Right lobe of liver (tissue), 6 donors: ENCODE data around the gene KRTAP12-4. TPM values are rescaled to one million over a fixed set of nuclear protein-coding genes. Genes with fewer than 3 reads are reported as not detected.
"Not testable (repeated sequence)": the region's sequence is repeated elsewhere in the genome, so short reads cannot be mapped to it uniquely, and the experiment has no call there.

Experiments used
- ATAC-seq, 4 donors: fragments of 200-7000 bp; cut with Tn5 transposase; one replicate each; pipeline ENCODE4 v1.9.1; 2020; ENCODE audit warnings: mild to moderate bottlenecking in 4 of 4, moderate library complexity in 4 of 4
- DNase-seq, 3 donors: peaks; one replicate each; pipeline ENCODE4 v3.0.0-alpha.2; 2020
- H3K27ac ChIP-seq, 3 donors: fragments of 200-600 bp; one replicate each; pipeline ENCODE4 v1.8.0; 2022
- H3K27me3 ChIP-seq, 2 donors: fragments of 200-600 bp; one replicate each; pipeline ENCODE4 v1.8.0; 2022
- H3K36me3 ChIP-seq, 4 donors: fragments of 200-600 bp; sonication (generic) in 1 of 4; one replicate each; pipeline versions ENCODE4 v1.5.1 to v1.8.0; 2017 to 2022; ENCODE audit warnings: control low read depth in 1 of 4
- H3K4me1 ChIP-seq, 4 donors: fragments of 200-600 bp; sonication (generic) in 1 of 4; one replicate each; pipeline versions ENCODE4 v1.5.1 to v1.8.0; 2017 to 2022; ENCODE audit warnings: control low read depth in 1 of 4
- H3K4me3 ChIP-seq, 3 donors: fragments of 200-600 bp; one replicate each; pipeline ENCODE4 v1.8.0; 2022
- H3K9me3 ChIP-seq, 4 donors: fragments of 200-600 bp; sonication (generic) in 1 of 4; one replicate each; pipeline versions ENCODE4 v1.5.1 to v1.8.0; 2017 to 2022; ENCODE audit warnings: control low read depth in 1 of 4
- POLR2A ChIP-seq: fragments of 450-650 bp; IDR thresholded peaks from one replicate; pipeline ENCODE4 v1.6.1; 2017; ENCODE audit warnings: antibody characterized with exemption, mild to moderate bottlenecking
- WGBS: methylation state at CpG from one replicate; pipeline ENCODE4 v1.1.6; 2018; ENCODE audit warnings: low coverage, low lambda C conversion rate; ENCODE audit not compliant: insufficient coverage; ENCODE audit errors: missing lambda C conversion rate; 5-methylcytosine and 5-hydroxymethylcytosine counted together
- intact Hi-C, 2 donors: fragments of 100-400 bp; cut with DNase I; formaldehyde crosslinking; loops; one replicate each; pipeline versions ENCODE4 v1.11.2 to v1.14.1; 2022
- total RNA-seq, 6 experiments: library from RNA; depleted of rRNA in 2 of 6; stranded (reverse); fragments of >200 nt in 2 of 6; fragmentation: NEBNext Ultra II Directional in 3 of 6; extraction: Animal tissue kit (Norgen Biotek cat#: 25700) in 3 of 6; gene quantifications; one replicate each; pipeline versions ENCODE4 v1.1.0 to v1.2.4, GENCODE V29; 2016 to 2023
- TF ChIP-seq, protein P1 (sequence below), 4 donors: fragments of 200-600 bp in 3 of 4; fragments of 450-650 bp in 1 of 4; IDR thresholded peaks; one replicate each; pipeline versions ENCODE4 v1.5.1 to v1.8.0; 2016 to 2022; ENCODE audit warnings: antibody characterized with exemption in 4 of 4, mild to moderate bottlenecking in 2 of 4
- donor health status: DM: no; HTN: yes; CAD: no.
- donor health status: DM: no; HTN: no; CAD: no.
- donor health status: DM: no; HTN: no; CAD: no.
- donor health status: DM: no; HTN: yes; CAD: no.
- donor health status: DM: no; HTN: yes; CAD: no.

KRTAP12-4 gene
- total RNA-seq, 6 experiments from 2014 or later = not detected

DNA sequence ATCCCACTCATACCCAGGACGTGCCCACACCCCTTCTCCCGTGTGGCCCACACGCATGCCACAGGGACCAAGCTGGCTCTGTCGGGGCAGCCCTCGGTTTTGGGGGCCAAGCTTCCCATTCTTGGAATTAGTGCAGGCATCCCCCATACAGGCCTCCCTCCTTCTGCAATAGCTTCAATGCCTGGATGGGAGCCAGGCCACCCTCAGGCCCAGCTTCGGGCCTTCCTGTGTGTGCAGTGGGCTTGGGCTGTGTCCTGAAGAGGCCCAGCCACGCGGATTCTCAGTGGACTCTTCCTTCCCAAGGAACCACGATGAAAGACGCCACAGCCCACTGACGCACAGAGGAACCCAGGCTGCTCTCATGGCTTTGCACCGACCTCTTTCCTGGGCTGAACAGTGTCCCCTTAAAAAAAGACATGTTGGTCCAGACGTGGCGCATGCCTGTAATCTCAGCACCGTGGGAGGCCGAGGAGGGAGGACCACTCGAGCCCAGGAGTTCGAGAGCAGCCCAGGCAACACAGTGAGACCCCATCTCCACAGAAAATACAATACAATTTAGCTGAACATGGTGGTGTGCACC, 4.8 kb downstream of the KRTAP12-4 start:
- TF ChIP-seq, protein P1, sequence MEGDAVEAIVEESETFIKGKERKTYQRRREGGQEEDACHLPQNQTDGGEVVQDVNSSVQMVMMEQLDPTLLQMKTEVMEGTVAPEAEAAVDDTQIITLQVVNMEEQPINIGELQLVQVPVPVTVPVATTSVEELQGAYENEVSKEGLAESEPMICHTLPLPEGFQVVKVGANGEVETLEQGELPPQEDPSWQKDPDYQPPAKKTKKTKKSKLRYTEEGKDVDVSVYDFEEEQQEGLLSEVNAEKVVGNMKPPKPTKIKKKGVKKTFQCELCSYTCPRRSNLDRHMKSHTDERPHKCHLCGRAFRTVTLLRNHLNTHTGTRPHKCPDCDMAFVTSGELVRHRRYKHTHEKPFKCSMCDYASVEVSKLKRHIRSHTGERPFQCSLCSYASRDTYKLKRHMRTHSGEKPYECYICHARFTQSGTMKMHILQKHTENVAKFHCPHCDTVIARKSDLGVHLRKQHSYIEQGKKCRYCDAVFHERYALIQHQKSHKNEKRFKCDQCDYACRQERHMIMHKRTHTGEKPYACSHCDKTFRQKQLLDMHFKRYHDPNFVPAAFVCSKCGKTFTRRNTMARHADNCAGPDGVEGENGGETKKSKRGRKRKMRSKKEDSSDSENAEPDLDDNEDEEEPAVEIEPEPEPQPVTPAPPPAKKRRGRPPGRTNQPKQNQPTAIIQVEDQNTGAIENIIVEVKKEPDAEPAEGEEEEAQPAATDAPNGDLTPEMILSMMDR (IDR thresholded peaks at IDR 0.05) = no peak
- no peak for TF ChIP-seq POLR2A
- ATAC-seq = no peak
- Histone ChIP-seq H3K4me3 (no peak overlapping the region), H3K9me3 (peaks cover 0 to 5% (median 0%) of the 10 kb centered on the region in 4 donors), H3K4me1 (no peaks in the 10 kb centered on the region), H3K27me3 (no peaks in the 10 kb centered on the region), H3K36me3 (no peaks in the 10 kb centered on the region), H3K27ac (no peak overlapping the region)
- 86% methylated on average over 10 of the region's 18 CpGs for WGBS
- intact Hi-C loops = no loop called here
- no peak for DNase-seq

DNA sequence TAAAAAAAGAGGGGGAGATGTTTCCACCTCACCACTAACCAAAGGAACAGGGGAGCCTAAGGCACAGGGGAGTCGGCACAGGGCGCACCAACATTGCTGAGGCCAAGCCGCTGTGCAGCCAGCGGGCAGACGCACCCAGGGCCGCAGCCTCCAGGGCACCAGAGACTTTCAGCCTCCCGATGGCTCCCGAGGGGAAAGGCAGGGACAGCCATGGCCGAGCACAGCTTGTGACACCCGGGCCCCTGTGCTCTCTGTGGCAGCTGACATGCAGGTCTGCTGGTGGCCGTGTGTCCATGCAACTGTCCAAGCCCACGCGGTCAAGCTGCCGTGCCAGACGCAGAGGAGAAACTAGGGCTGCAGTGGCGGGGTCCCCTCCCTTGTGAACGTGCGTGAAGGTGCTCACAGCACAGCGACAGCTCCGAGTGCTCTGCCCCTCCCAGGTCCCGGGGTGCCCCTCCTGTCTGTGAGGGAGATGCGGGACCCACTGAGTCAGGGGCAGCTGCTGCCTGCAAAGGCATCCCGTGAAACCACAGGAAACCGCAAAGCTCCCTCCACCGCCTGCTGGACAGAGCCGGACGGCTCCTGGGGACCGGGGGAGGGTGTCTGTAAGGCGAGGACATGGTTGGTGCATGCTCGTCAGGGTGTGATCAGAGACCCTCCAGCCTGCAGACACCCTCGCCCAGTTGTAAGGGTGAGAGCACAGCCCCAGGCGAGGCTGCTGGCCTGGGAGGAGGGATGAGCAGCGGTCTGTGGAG, 5.7 kb downstream of the KRTAP12-4 start:
- no peaks in the 10 kb centered on the region for H3K4me1 ChIP-seq
- H3K27me3 ChIP-seq = no peaks in the 10 kb centered on the region
- DNase-seq = no peak
- intact Hi-C loops = no loop called here
- peak in 1 of 4 donors; percentile 19 for ATAC-seq
- H3K27ac ChIP-seq = no peak overlapping the region
- peaks cover 0 to 5% (median 2%) of the 10 kb centered on the region in 4 donors for H3K9me3 ChIP-seq
- 64% methylated on average over 3 of the region's 33 CpGs for WGBS
- no peak for TF ChIP-seq POLR2A
- H3K36me3 ChIP-seq = no peaks in the 10 kb centered on the region
- H3K4me3 ChIP-seq = no peak overlapping the region

GRCh38 chr21:44647222-44647552, 7.3 kb downstream of the KRTAP12-4 start:
- TF ChIP-seq, protein P1 (IDR thresholded peaks at IDR 0.05) = no peak
- no peak for TF ChIP-seq POLR2A
- Histone ChIP-seq H3K9me3 (peaks cover 0 to 5% (median 2%) of the 10 kb centered on the region in 4 donors), H3K27me3 (no peaks in the 10 kb centered on the region), H3K4me3 (no peak overlapping the region), H3K27ac (no peak overlapping the region), H3K36me3 (no peaks in the 10 kb centered on the region), H3K4me1 (no peaks in the 10 kb centered on the region)
- WGBS = 54% methylated on average over 6 of the region's 8 CpGs
- DNase-seq (no peak), ATAC-seq (no peak)
- intact Hi-C loops = no loop called here

DNA sequence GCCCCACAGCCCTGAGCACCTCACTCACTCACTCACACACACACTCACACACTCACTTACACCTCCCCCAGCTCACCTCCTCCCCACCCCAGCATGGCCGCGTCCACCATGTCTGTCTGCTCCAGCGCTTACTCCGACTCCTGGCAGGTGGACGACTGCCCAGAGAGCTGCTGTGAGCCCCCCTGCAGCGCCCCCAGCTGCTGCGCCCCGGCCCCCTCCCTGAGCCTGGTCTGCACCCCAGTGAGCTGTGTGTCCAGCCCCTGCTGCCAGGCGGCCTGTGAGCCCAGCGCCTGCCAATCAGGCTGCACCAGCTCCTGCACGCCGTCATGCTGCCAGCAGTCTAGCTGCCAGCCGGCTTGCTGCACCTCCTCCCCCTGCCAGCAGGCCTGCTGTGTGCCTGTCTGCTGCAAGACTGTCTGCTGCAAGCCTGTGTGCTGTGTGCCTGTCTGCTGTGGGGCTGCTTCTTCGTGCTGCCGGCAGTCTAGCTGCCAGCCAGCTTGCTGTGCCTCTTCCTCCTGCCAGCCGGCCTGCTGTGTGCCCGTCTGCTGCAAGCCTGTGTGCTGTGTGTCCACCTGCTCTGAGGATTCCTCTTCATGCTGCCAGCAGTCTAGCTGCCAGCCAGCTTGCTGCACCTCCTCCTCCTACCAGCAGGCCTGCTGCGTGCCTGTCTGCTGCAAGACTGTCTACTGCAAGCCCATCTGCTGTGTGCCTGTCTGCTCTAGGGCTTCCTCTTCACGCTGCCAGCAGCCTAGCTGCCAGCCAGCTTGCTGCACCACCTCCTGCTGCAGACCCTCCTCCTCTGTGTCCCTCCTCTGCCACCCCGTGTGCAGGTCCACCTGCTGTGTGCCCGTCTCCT, 7.9 kb downstream of the KRTAP12-4 start, which contains the start of gene KRTAP10-11:
TSS of gene KRTAP10-11 (plus strand) at position 49 of the 856 bp plus-strand sequence. CDS start at position 94, 45 bp downstream.
- H3K27ac ChIP-seq, H3K36me3 ChIP-seq, intact Hi-C loops, H3K9me3 ChIP-seq, ATAC-seq, H3K27me3 ChIP-seq, H3K4me1 ChIP-seq, H3K4me3 ChIP-seq, DNase-seq: not testable (repeated sequence)
- 61% methylated on average over 5 of the region's 21 CpGs for WGBS

- no peak for TF ChIP-seq POLR2A
- TF ChIP-seq, protein P1 (IDR thresholded peaks at IDR 0.05) = no peak
- Histone ChIP-seq H3K4me1 (no peaks in the 10 kb centered on the region), H3K27me3 (no peaks in the 10 kb centered on the region), H3K27ac (no peak overlapping the region), H3K36me3 (no peaks in the 10 kb centered on the region), H3K4me3 (no peak overlapping the region), H3K9me3 (peaks cover 0 to 5% (median 2%) of the 10 kb centered on the region in 4 donors)
- no peak for DNase-seq
- no peak for ATAC-seq
- intact Hi-C loops = no loop called here
- WGBS = 88% methylated on average over 2 of the region's 2 CpGs
These were observed 9.6 kb downstream of the KRTAP12-4 start for GRCh38 chr21:44644878-44645277.
